Measurements from ENCODE around the gene RFC3.
"Not testable (repeated sequence)": the region's sequence is repeated elsewhere in the genome, so short reads cannot be mapped to it uniquely, and the experiment has no call there.

Gene RFC3

GRCh38 chr13:33812829-33813228, 5.1 kb upstream of the RFC3 start:
- DNase-seq: not testable (repeated sequence)

DNA sequence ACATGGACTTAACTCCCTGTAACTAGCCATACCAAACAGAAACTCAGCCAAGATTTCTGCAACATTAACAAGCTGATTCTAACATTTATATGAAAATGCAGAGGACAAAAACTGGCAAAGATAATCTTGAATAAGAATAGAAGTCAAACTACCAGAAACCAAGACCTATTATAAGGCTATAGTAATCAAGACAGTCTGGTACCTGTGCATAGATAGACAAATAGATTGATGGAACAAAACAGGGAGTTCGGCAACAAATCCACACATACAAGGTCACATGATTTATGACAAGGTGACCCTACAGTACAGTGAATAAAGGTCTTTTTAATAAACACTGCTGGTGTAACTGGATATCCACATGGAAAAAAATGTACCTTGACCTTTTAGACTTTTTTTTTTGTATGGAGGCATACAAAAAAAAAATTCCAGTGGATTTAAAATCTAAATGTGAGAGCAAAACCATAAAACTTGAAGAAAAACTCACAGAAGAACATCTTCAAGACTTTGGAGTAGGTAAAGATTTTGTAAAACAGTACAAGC, 2.9 kb upstream of the RFC3 start:
- no peak for DNase-seq

DNA sequence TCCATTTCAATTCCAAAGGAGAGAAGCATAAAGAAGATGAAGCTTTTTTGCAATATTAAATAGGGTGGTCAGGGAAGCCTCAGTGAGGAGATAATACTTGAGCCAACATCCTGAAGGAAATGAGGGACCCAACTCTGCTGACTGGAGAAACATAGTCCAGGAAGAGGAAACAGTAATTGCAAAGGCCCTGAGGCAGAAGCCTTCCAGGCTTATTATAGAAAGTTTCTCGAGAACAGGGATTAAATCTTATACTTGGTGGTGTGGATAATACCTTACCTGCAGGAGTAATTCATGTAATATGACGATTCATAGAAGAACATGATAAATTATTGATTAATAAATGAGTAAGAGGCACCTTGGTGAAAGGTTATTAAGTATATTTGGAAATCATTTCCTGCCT, 1.0 kb upstream of the RFC3 start:
- DNase-seq: no peak

GRCh38 chr13:33817513-33817900, 442 bp upstream of the RFC3 start:
- no peak for DNase-seq

GRCh38 chr13:33825083-33825482, 7.1 kb downstream of the RFC3 start:
- no peak for DNase-seq

DNA sequence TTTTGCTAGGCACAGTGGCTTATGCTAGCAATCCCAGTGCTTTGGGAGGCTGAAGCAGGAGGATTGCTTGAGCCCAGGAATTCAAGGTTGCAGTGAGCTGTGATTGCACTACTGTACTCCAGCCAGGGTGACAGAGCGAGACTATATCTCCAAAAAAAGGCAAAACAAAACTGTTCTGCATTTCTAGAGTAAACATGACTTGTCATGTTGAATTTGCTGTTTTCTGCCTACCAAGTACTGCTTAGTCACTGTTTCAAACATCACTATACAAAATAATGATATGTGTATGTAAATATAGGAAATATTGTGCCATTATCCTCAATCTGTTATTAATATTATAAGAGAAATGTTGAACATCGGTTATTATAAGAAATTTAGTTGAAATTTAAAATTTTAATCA, 9.2 kb downstream of the RFC3 start:
- DNase-seq: no peak

DNA sequence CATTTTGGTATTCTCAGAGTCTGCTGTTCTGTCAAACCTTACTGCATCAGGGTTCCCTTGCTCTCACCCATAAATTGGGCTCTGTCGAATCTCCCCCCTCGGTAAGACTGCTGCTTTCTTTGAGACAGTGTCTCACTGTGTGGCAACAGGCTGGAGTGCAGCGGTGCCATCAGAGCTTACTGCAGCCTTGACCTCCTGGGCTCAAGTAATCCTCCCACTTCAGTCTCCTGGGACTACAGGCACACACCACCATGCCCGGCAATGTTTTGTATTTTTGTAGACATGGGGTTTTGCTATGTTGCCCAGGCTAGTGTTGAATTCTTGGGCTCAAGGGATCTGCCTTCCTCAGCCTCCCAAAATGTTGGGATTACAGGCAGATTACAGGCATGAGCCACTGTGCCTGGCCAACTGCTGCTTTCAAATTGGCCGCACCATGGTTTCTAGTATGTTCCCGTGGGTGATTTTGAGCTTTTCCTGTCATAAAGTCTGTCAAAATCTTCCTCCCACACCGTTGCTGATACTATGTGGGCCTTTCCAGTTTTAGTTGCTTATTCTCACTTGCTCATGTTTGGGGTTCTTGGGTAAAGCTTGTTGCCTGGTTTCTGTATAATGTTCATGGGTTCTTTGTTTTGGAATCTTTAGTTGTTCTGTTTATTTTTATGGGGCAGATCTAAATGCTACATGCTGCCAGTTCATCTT, 10.6 kb downstream of the RFC3 start:
- no peak for DNase-seq

GRCh38 chr13:33832872-33833271, 14.9 kb downstream of the RFC3 start:
- DNase-seq: no peak

DNA sequence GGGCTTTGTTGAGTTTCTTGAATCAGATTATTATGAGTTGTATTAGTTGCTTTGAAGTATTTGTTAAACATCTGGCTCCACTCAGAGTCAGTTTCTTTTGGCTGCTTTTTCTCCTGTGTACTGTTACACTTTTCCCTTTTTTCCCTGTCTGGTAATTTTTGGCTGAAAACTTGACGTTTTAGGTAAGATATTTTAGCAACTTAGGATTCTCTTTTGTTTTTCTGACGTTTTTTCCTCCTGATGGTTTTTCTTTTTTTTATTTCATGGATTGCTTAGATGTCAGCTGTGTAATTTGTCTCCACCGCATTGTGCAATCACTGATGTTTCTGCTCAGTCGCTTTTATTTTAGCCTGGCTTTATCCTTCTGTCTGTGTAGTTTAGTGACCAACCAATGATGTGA, 20.7 kb downstream of the RFC3 start:
- DNase-seq: no peak

DNA sequence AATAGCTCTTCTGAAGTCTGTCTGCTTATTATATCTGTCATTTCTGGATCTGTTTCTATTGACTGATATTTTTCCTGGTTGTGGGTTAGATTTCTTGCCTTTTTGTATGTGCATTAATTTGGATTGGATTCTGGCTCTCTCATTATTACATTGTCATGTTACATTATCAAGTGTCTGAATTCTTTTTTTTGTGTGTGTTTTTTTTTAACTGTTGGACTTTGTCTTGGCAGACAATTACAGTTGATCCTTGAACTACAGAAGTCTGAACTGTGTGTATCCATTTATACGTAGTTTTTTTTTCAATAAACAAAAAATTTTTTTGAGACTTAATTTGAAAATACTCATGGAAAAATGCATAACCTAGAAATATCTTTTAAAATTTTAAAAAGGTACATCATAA, 22.5 kb downstream of the RFC3 start:
- DNase-seq: no peak

DNA sequence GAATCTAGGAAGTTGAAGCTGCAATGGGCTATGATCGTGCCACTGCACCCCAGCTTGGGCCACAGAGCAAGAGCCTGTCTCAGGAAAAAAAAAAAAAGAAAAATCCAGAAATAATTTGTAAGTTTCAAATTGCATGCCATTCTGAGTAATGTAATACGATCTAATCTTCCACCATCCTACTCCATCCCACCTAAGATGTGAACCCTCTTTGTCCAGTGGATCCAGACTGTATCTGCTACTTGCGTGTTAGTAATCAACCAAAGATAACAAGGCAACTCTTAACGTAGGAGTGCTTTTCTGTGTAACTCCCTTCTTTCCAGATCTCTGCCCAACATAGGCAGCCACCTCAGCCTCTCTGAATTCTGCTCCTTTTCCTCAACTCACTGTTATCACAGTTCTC, 24.3 kb downstream of the RFC3 start:
- DNase-seq: no peak

- no peak for DNase-seq
These were observed 25.0 kb downstream of the RFC3 start for GRCh38 chr13:33842986-33843385.

- no peak for DNase-seq
These were observed 27.8 kb downstream of the RFC3 start for GRCh38 chr13:33845572-33846302.

- DNase-seq: no peak
These were observed 28.5 kb downstream of the RFC3 start for GRCh38 chr13:33846303-33847062.

DNA sequence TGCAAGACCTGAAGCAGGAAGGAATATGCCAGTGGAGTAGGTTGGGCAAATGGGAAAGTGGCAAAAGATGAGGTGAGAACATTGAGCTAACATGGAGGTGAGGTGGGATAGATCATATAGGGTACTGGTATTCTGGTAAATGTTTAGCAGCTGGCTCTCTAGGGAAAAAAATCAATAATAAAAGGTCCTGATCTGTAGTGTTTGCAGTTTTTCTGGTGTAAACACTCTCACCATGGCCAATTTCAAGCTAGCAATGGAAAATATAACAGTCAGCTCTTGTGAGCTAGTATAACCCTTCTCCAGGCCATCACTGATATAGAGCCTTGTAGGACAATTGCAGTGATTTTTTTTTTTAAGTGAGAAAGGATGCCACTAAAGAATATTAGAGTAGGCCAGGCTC, 31.3 kb downstream of the RFC3 start:
- no peak for DNase-seq

- peak; percentile 30 for DNase-seq
These were observed 37.5 kb downstream of the RFC3 start for GRCh38 chr13:33855371-33855895.

DNA sequence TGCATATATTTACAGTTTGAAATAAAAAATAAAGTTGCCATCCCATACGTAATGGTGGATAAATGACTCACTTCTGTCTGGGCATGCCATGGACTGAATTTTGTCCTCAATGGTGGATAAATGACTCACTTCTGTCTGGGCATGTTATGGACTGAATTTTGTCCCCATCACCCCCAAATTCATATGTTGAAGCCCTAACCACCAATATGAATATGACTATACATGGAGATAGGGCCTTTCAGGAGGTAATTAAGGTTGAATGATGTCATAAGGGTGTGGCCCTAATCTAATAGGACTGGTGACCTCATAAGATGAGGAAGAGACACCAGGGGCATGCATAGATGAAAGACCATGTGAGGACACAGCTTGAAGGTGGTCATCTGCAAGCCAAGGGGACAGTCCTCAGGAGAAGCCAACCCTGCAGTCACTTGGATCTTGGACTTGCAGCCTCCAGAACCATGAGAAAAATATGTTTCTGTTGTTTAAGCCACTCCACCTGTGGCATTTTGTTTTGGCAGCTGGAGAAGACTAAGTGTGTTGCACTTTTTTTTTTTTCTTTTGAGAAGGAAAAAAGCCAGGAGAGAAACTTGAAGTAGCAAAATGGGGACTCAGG, 41.8 kb downstream of the RFC3 start:
- DNase-seq: no peak

DNA sequence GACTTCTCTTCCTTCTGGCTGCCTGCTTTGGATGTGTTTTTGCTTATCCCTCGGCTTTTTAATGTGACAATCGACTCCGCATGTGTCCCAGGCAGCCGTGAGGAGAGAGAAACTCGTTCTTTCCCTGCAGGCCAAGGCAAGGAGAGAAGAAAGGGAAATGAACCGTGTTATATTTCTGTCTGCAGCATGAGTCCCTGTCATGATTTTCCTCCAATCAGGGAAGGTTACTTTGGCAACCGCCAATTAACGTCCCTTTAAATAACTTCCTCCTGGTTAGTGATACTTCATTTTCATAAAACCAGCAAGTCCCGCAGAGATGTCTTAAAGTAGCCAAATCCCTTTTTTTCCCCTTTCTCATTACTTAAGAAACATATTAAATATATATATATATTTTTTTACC, 42.6 kb downstream of the RFC3 start:
- DNase-seq: no peak

DNA sequence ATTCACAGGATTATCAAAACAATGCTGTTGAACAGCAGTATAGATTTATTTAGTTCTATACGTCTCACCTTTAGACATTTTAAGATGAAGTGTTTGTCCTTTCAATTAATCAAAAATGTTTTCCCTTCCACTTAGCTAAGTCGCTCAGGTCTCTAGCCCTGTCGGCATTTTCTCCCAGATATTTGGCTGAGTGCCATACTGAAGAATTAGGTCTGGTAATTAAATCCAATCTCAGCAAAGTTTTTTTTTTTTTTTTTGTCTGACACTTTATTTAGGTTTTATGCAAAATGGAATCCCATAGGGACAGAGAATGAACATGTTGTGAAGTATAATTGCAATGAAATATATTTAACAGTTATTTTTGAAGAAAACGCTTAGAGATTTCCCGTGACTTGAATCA, 44.1 kb downstream of the RFC3 start:
- no peak for DNase-seq

- DNase-seq: no peak
These were observed 45.3 kb downstream of the RFC3 start for GRCh38 chr13:33863188-33863789.

DNA sequence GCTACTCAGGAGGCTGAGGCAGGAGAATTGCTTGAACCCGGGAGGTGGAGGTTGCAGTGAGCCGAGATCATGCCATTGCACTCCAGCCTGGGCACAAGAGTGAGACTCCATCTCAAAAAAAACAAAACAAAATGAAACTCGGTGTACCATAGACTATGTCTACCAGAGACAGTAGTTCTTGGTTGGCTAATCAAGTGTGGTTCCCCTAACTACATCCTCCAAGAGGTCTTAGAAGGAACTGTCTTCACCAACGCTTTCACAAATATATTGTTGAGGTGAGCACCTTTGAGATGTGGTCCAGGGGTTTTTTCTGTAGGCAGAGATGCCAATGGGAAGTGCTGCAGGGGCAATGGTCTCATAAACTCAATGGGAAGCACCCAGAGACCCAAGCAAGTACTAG, 48.0 kb downstream of the RFC3 start:
- no peak for DNase-seq

DNA sequence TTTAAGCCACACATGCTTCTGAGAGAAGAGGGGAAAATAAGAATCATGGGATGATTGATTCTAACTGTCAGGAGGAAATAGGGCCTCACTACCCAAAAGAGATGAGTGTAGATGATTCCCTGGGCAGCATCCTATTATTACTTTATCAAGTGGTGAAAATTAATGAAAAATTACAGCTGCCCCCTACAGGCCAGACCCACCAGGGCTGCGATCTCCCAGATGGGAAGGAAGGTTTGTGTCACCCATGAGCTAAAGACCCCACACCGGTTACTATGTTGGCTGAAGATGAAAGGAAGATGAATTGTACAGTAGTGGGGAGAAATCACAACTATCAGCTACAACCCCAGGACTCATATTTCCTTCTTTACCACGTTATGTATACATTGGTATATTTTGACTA, 49.5 kb downstream of the RFC3 start:
- DNase-seq: no peak
